Measurements from ENCODE around the gene CDK17. TPM values are rescaled to one million over a fixed set of nuclear protein-coding genes. Genes with fewer than 3 reads are reported as not detected.
"Not testable (repeated sequence)": the region's sequence is repeated elsewhere in the genome, so short reads cannot be mapped to it uniquely, and the experiment has no call there.

CDK17 gene
- total RNA-seq, 4 donors from 2014 or later = 38.7 to 93.3 (median 43.4) TPM

DNA sequence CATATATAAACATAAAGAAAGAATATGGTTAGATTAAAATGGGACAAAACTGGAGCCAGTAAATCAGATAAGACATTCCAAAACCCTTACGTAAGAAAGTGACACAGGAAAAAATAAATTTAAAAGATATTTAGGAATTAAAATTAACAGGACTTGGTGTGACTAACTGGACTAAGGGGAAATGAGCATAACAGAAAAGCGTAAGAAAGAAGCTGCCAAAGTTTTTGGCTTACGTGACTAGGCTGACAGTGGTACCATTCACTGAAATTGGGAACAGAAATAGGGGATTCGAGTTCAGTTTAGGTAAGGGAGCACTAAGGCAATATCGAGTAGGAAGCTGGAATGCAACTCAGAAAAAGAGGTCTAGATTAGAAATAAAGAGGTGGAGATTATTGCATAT is 7.8 kb downstream of the CDK17 start:
- no peaks in the 10 kb centered on the region for H3K27me3 ChIP-seq
- DNase-seq (ENCODE audit: low spot score in 2 of 2) = no peak
- TF ChIP-seq POLR2AphosphoS5 (IDR thresholded peaks at IDR 0.05) = no peak
- no peak for TF ChIP-seq CTCF (IDR thresholded peaks at IDR 0.05)
- TF ChIP-seq EP300 (IDR thresholded peaks at IDR 0.05) = no peak
- TF ChIP-seq POLR2A (IDR thresholded peaks at IDR 0.05) = no peak
- peaks cover 22% of the 10 kb centered on the region for H3K4me1 ChIP-seq
- H3K4me3 ChIP-seq = no peak overlapping the region
- no peaks in the 10 kb centered on the region for H3K9me3 ChIP-seq
- WGBS = 71% methylated on average over 5 of the region's 5 CpGs
- H3K36me3 ChIP-seq = no peaks in the 10 kb centered on the region
- H3K27ac ChIP-seq = no peak overlapping the region

GRCh38 chr12:96387981-96388380 is 12.3 kb downstream of the CDK17 start:
- no peak for TF ChIP-seq EP300 (IDR thresholded peaks at IDR 0.05)
- TF ChIP-seq POLR2AphosphoS5 (IDR thresholded peaks at IDR 0.05) = no peak
- no peak for TF ChIP-seq CTCF (IDR thresholded peaks at IDR 0.05)
- TF ChIP-seq POLR2A (IDR thresholded peaks at IDR 0.05) = no peak
- H3K4me1 ChIP-seq = peaks cover 20% of the 10 kb centered on the region
- H3K9me3 ChIP-seq = no peaks in the 10 kb centered on the region
- H3K27ac ChIP-seq = no peak overlapping the region
- H3K4me3 ChIP-seq = no peak overlapping the region
- H3K27me3 ChIP-seq = no peaks in the 10 kb centered on the region
- 100% methylated on average over 1 of the region's 1 CpG for WGBS
- DNase-seq (ENCODE audit: low spot score in 2 of 2) = no peak
- H3K36me3 ChIP-seq = no peaks in the 10 kb centered on the region

DNA sequence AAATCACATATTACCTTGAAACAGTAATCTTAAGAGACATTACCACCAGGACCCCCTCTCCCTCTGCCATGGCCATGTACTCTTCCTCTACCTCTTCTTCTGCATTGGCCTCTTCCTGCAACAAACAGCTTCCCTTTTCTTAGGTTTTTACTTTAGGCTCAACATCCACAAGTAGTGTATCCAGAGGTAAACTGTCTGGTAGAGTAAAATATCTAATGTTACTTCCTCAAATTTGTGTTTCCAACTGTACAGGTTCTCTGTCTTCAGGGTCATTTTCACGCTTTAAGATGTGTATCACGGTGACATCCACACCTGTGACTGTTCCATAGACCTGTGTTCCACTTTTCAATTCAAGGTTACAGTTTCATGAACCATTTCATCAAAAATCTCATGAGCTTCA is 13.4 kb downstream of the CDK17 start:
- Histone ChIP-seq H3K9me3 (no peaks in the 10 kb centered on the region), H3K27me3 (no peaks in the 10 kb centered on the region), H3K36me3 (no peaks in the 10 kb centered on the region), H3K4me3 (no peak overlapping the region), H3K27ac (no peak overlapping the region), H3K4me1 (peaks cover 16% of the 10 kb centered on the region)
- DNase-seq (ENCODE audit: low spot score in 2 of 2) = no peak
- WGBS = 84% methylated on average over 2 of the region's 2 CpGs
- TF ChIP-seq POLR2A (IDR thresholded peaks at IDR 0.05) (no peak), POLR2AphosphoS5 (IDR thresholded peaks at IDR 0.05) (no peak), EP300 (IDR thresholded peaks at IDR 0.05) (no peak), CTCF (IDR thresholded peaks at IDR 0.05) (no peak)

DNA sequence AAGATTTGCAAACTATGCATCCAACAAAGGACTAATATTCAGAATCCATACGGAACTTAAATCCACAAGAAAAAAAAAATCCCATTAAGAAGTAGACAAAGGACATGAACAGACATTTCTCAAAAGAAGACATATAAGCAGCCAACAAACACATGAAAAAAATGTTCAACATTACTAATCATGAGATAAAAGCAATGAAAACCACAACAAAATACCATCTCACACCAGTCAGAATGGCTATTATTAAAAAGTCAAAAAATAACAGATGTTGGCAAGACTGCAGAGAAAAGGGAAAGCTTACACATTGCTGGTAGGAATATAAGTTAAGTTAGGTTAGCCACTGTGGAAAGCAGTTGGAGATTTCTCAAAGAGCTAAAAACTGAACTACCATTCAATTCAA is 16.2 kb downstream of the CDK17 start:
- no peaks in the 10 kb centered on the region for H3K27me3 ChIP-seq
- no peak for TF ChIP-seq CTCF (IDR thresholded peaks at IDR 0.05)
- TF ChIP-seq POLR2A (IDR thresholded peaks at IDR 0.05) = no peak
- no peak for TF ChIP-seq EP300 (IDR thresholded peaks at IDR 0.05)
- no peak for TF ChIP-seq POLR2AphosphoS5 (IDR thresholded peaks at IDR 0.05)
- 72% methylated on average over 1 of the region's 1 CpG for WGBS
- H3K4me1 ChIP-seq = peaks cover 12% of the 10 kb centered on the region
- no peaks in the 10 kb centered on the region for H3K9me3 ChIP-seq
- H3K27ac ChIP-seq = no peak overlapping the region
- no peak for DNase-seq (ENCODE audit: low spot score in 2 of 2)
- no peak overlapping the region for H3K4me3 ChIP-seq
- H3K36me3 ChIP-seq = no peaks in the 10 kb centered on the region

DNA sequence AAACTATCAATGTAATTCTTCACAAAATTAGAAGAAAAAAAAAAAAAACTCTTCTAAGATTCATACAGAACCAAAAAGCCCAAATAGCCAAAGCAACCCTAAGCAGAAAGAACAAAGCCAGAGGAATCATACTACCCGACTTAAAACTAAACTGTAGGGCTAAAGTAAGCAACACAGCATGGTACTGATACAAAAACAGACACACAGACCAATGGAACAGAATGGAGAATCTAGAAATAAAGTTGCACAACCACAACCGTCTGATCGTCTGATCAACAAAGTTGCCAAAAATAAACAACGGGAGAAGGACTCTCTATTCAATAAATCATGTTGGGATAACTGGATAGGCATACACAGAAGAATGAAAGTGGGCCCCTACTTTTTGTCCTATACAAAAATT is 16.9 kb downstream of the CDK17 start:
- DNase-seq (ENCODE audit: low spot score in 2 of 2) = no peak
- Histone ChIP-seq H3K27me3 (no peaks in the 10 kb centered on the region), H3K4me3 (no peak overlapping the region), H3K36me3 (no peaks in the 10 kb centered on the region), H3K27ac (no peak overlapping the region), H3K4me1 (peaks cover 12% of the 10 kb centered on the region), H3K9me3 (no peaks in the 10 kb centered on the region)
- no peak for TF ChIP-seq POLR2A (IDR thresholded peaks at IDR 0.05)
- no peak for TF ChIP-seq POLR2AphosphoS5 (IDR thresholded peaks at IDR 0.05)
- TF ChIP-seq EP300 (IDR thresholded peaks at IDR 0.05) = no peak
- TF ChIP-seq CTCF (IDR thresholded peaks at IDR 0.05) = no peak
- WGBS = 64% methylated on average over 4 of the region's 4 CpGs

GRCh38 chr12:96379743-96380142 is 20.5 kb downstream of the CDK17 start:
- not testable (repeated sequence) for H3K27me3 ChIP-seq; DNase-seq (ENCODE audit: low spot score in 2 of 2); H3K36me3 ChIP-seq; H3K9me3 ChIP-seq; H3K4me3 ChIP-seq; H3K27ac ChIP-seq
- peaks cover 23% of the 10 kb centered on the region for H3K4me1 ChIP-seq
- 92% methylated on average over 4 of the region's 4 CpGs for WGBS
